Heart left ventricle (tissue), 16 donors: ENCODE measurements around the gene C1QTNF1. TPM values are rescaled to one million over a fixed set of nuclear protein-coding genes. Genes with fewer than 3 reads are reported as not detected.

ENCODE experiments used
- ATAC-seq, 4 donors: fragments of 200-7000 bp; cut with Tn5 transposase; one replicate each; pipeline ENCODE4 v1.9.1; 2020 to 2022; ENCODE audit warnings: moderate library complexity in 4 of 4, mild to moderate bottlenecking in 3 of 4, moderate number of reproducible peaks in 1 of 4
- DNase-seq, 5 donors: peaks; one replicate each; pipeline ENCODE4 v3.0.0-alpha.2; 2020
- H3K27ac ChIP-seq, 12 donors: fragments of 200-600 bp; sonication (generic) in 4 of 12; one replicate each; pipeline versions ENCODE4 v1.5.0 to v1.8.0; 2016 to 2022; ENCODE audit warnings: mild to moderate bottlenecking in 2 of 12
- H3K27me3 ChIP-seq, 9 donors: fragments of 200-600 bp; sonication (generic) in 2 of 9; one replicate each; pipeline versions ENCODE4 v1.5.1 to v1.8.0; 2016 to 2022; ENCODE audit warnings: mild to moderate bottlenecking in 3 of 9
- H3K36me3 ChIP-seq, 9 donors: fragments of 200-600 bp; sonication (generic) in 2 of 9; one replicate each; pipeline versions ENCODE4 v1.5.0 to v1.8.0; 2018 to 2022; ENCODE audit warnings: mild to moderate bottlenecking in 2 of 9
- H3K4me1 ChIP-seq, 12 donors: fragments of 200-600 bp; sonication (generic) in 4 of 12; one replicate each; pipeline versions ENCODE4 v1.5.0 to v1.8.0; 2016 to 2022; ENCODE audit warnings: mild to moderate bottlenecking in 3 of 12
- H3K4me3 ChIP-seq, 12 donors: fragments of 200-600 bp; sonication (generic) in 4 of 12; one replicate each; pipeline versions ENCODE4 v1.5.0 to v1.8.0; 2017 to 2022; ENCODE audit warnings: mild to moderate bottlenecking in 9 of 12, moderate library complexity in 4 of 12
- H3K9me3 ChIP-seq, 12 donors: fragments of 200-600 bp; sonication (generic) in 4 of 12; one replicate each; pipeline versions ENCODE4 v1.5.0 to v1.8.0; 2016 to 2022; ENCODE audit warnings: mild to moderate bottlenecking in 1 of 12
- CTCF ChIP-seq, 12 donors: fragments of 200-600 bp; sonication (generic) in 4 of 12; IDR thresholded peaks; one replicate each; pipeline versions ENCODE4 v1.5.0 to v1.8.0; 2018 to 2022; ENCODE audit warnings: antibody characterized with exemption in 12 of 12, mild to moderate bottlenecking in 5 of 12
- POLR2A ChIP-seq, 2 donors: fragments of 450-650 bp; IDR thresholded peaks; one replicate each; pipeline ENCODE4 v1.6.1; 2017; ENCODE audit warnings: antibody characterized with exemption in 2 of 2, mild to moderate bottlenecking in 2 of 2, moderate library complexity in 2 of 2
- WGBS, 4 donors: extraction: QIAGEN DNeasy Blood & Tissue Kit in 2 of 4; methylation state at CpG; one replicate each; pipeline versions ENCODE4 v1.1.5 to v1.1.7; 2013 to 2018; 5-methylcytosine and 5-hydroxymethylcytosine counted together
- intact Hi-C, 10 donors: fragments of 100-400 bp; cut with DNase I; formaldehyde crosslinking; loops; one replicate each; pipeline versions ENCODE4 v1.11.1 to v1.14.2; 2022
- polyA plus RNA-seq, 2 donors: library from polyadenylated mRNA; stranded (reverse); fragments of 200-250 nt; gene quantifications; one replicate each; pipeline ENCODE4 v1.2.3, GENCODE V29; 2013
- total RNA-seq, 9 donors: library from RNA; depleted of rRNA in 2 of 9; stranded (reverse); fragments of >200 nt in 2 of 9; fragmentation: NEBNext Ultra II Directional in 3 of 9; extraction: Animal tissue kit (Norgen Biotek cat#: 25700) in 3 of 9; gene quantifications; one replicate each; pipeline versions ENCODE4 v1.1.0 to v1.2.4, GENCODE V29; 2016 to 2023
- donor health status: ischemic (EF 13 %, LVEDD 7.1; RV severe dilation, severe dysfunction).
- donor health status: healthy with polysubstance abuse.
- donor health status: DM: no; HTN: yes; CAD: no.
- donor health status: DM: no; HTN: no; CAD: no.
- donor health status: ischemic (EF 25% LVEDD 6.9; RV normal size, moderate dysfunction).
- donor health status: ischemic (EF 25% LVEDD 5.7; RV mildly dilated, moderate dysfunction).
- donor health status: healthy.
- donor health status: DM: yes; HTN: yes; CAD: no.
- donor health status: ischemic (EF 35%, LVEDD 5.7; RV mildly dilated, moderate dysfunction).
- donor health status: nonischemic (EF 11% LVEDD 7.7; RV severe dilation, severe dysfunction).
- donor health status: DM: yes; HTN: yes; CAD: no.
- donor health status: PGD.
- donor health status: ischemic (EF 29% LVEDD 5.4; RV normal size, mild dysfunction).
- donor health status: nonischemic (EF 23%, LVEDD 6.1; RV moderate dilation, normal function).

Gene C1QTNF1
- total and polyA plus RNA-seq, 11 donors, result 37.0 to 406 (median 85.5) TPM

GRCh38 chr17:79001190-79002020, 22.6 kb upstream of the C1QTNF1 start:
- Histone ChIP-seq H3K4me3 (no peak overlapping the region), H3K9me3 (no peaks in the 10 kb centered on the region), H3K36me3 (peaks cover 0 to 37% (median 15%) of the 10 kb centered on the region in 9 donors), H3K4me1 (peaks cover 0 to 50% (median 24%) of the 10 kb centered on the region in 12 donors), H3K27me3 (no peaks in the 10 kb centered on the region), H3K27ac (no peak overlapping the region)
- no peak for ATAC-seq
- DNase-seq, result peak in 1 of 5 donors; percentile 26
- TF ChIP-seq POLR2A (IDR thresholded peaks at IDR 0.05) (no peak), CTCF (IDR thresholded peaks at IDR 0.05) (no peak)
- 84 to 87% (median 86%) methylated on average over 19 of the region's 19 CpGs for WGBS, 4 donors
- intact Hi-C loops, result no loop called here

GRCh38 chr17:79002291-79002690, 21.7 kb upstream of the C1QTNF1 start:
- H3K4me3 ChIP-seq, result no peak overlapping the region
- WGBS, 4 donors, result 87 to 91% (median 89%) methylated on average over 11 to 14 of the region's 14 CpGs
- intact Hi-C loops, result no loop called here
- H3K4me1 ChIP-seq, result peaks cover 0 to 55% (median 28%) of the 10 kb centered on the region in 12 donors
- no peaks in the 10 kb centered on the region for H3K9me3 ChIP-seq
- no peaks in the 10 kb centered on the region for H3K27me3 ChIP-seq
- peaks cover 0 to 28% (median 7%) of the 10 kb centered on the region in 9 donors for H3K36me3 ChIP-seq
- TF ChIP-seq CTCF (IDR thresholded peaks at IDR 0.05) (no peak), POLR2A (IDR thresholded peaks at IDR 0.05) (no peak)
- no peak for ATAC-seq
- DNase-seq, result peak in 1 of 5 donors; percentile 11
- no peak overlapping the region for H3K27ac ChIP-seq

GRCh38 chr17:79002796-79003593, 21.0 kb upstream of the C1QTNF1 start:
- Histone ChIP-seq H3K9me3 (no peaks in the 10 kb centered on the region), H3K4me1 (peaks cover 2 to 56% (median 34%) of the 10 kb centered on the region in 12 donors), H3K36me3 (peaks cover 0 to 23% (median 6%) of the 10 kb centered on the region in 9 donors), H3K27me3 (no peaks in the 10 kb centered on the region), H3K4me3 (no peak overlapping the region), H3K27ac (no peak overlapping the region)
- DNase-seq (peak in 1 of 5 donors; percentile 14), ATAC-seq (no peak)
- 75 to 81% (median 76%) methylated on average over 19 to 20 of the region's 20 CpGs for WGBS, 4 donors
- intact Hi-C loops, result no loop called here
- no peak for TF ChIP-seq CTCF (IDR thresholded peaks at IDR 0.05)
- no peak for TF ChIP-seq POLR2A (IDR thresholded peaks at IDR 0.05)
